ENCODE results near the gene CHAF1B.

- TF ChIP-seq CTCF (IDR thresholded peaks at IDR 0.05) (no peak), ZFX (IDR thresholded peaks at IDR 0.05; ENCODE audit: borderline replicate concordance) (no peak)
Measured at GRCh38 chr21:36436829-36437744, 51.9 kb downstream of the CHAF1B start.

Data from 22Rv1 (cell line).